Tibial nerve (tissue), 4 donors: ENCODE measurements around the gene GINS3. TPM values are rescaled to one million over a fixed set of nuclear protein-coding genes. Genes with fewer than 3 reads are reported as not detected.

Source experiments
- DNase-seq, 2 donors: peaks; one replicate each; pipeline ENCODE4 v3.0.0-alpha.2; 2019; ENCODE audit warnings: low spot score in 2 of 2
- H3K27ac ChIP-seq, 4 donors: fragments of 200-600 bp; sonication (generic) in 3 of 4; one replicate each; pipeline ENCODE4 v1.5.1; 2017 to 2019; ENCODE audit warnings: mild to moderate bottlenecking in 1 of 4
- H3K27me3 ChIP-seq, 2 donors: fragments of 200-600 bp; sonication (generic) in 1 of 2; one replicate each; pipeline versions ENCODE4 v1.5.1 to v1.6.0; 2017 to 2019
- H3K36me3 ChIP-seq, 3 donors: fragments of 200-600 bp; sonication (generic); one replicate each; pipeline ENCODE4 v1.5.1; 2018 to 2019
- H3K4me1 ChIP-seq, 4 donors: fragments of 200-600 bp; sonication (generic) in 3 of 4; one replicate each; pipeline ENCODE4 v1.5.1; 2017 to 2019
- H3K4me3 ChIP-seq, 4 donors: fragments of 200-600 bp; sonication (generic) in 3 of 4; one replicate each; pipeline ENCODE4 v1.5.1; 2017 to 2019; ENCODE audit warnings: mild to moderate bottlenecking in 1 of 4, moderate library complexity in 1 of 4
- H3K9me3 ChIP-seq, 4 donors: fragments of 200-600 bp; sonication (generic) in 3 of 4; one replicate each; pipeline ENCODE4 v1.5.1; 2017 to 2019
- EP300 ChIP-seq, 2 donors: sonication (generic); formaldehyde crosslinking; IDR thresholded peaks; one replicate each; pipeline ENCODE4 v1.6.1; 2017; ENCODE audit warnings: antibody characterized with exemption in 2 of 2, mild to moderate bottlenecking in 1 of 2
- POLR2A ChIP-seq, 2 donors: fragments of 450-650 bp; IDR thresholded peaks; one replicate each; pipeline ENCODE4 v1.6.1; 2017; ENCODE audit warnings: antibody characterized with exemption in 2 of 2, mild to moderate bottlenecking in 2 of 2, moderate library complexity in 2 of 2
- WGBS, 2 donors: methylation state at CpG; one replicate each; pipeline ENCODE4 v1.1.5; 2018; 5-methylcytosine and 5-hydroxymethylcytosine counted together
- total RNA-seq, 4 donors: library from RNA; depleted of rRNA; stranded (reverse); fragments of >200 nt; gene quantifications; one replicate each; pipeline ENCODE4 v1.1.0, GENCODE V29; 2016
- TF ChIP-seq, protein P1 (sequence below), 5 experiments: fragments of 200-600 bp in 3 of 5; fragments of 450-650 bp in 2 of 5; sonication (generic) in 3 of 5; IDR thresholded peaks; one replicate each; pipeline ENCODE4 v1.5.1; 2016 to 2019; ENCODE audit warnings: antibody characterized with exemption in 5 of 5, mild to moderate bottlenecking in 3 of 5, moderate library complexity in 2 of 5

The GINS3 gene
- total RNA-seq, 4 donors from 2014 or later = 1.5 to 5.7 (median 2.7) TPM

DNA sequence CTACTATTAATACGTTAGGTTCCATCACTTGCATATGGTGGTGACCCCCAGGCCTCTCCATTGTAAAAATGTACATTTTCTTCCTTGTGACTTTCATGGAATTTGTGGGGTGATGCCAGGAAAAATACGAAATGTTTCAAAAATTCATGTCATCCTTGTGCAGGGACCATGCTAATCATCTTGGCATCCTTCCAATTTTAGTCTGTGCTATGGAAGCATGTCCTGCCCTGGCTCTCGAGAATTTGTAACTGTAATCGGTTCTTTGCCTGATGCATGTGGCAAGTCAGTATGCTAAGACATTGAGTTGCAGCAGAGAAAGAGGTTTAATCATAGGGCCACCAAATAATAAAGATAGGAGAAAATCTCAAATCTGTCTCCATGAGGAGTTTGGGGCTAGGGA lies 14.3 kb upstream of the GINS3 start:
- Histone ChIP-seq H3K4me3 (no peak overlapping the region), H3K9me3 (no peaks in the 10 kb centered on the region), H3K27ac (no peak overlapping the region), H3K4me1 (no peaks in the 10 kb centered on the region), H3K27me3 (no peaks in the 10 kb centered on the region), H3K36me3 (no peaks in the 10 kb centered on the region)
- 33 to 34% methylated on average over 4 of the region's 4 CpGs for WGBS, 2 donors
- no peak for TF ChIP-seq POLR2A (IDR thresholded peaks at IDR 0.05)
- no peak for TF ChIP-seq EP300 (IDR thresholded peaks at IDR 0.05)
- TF ChIP-seq, protein P1, sequence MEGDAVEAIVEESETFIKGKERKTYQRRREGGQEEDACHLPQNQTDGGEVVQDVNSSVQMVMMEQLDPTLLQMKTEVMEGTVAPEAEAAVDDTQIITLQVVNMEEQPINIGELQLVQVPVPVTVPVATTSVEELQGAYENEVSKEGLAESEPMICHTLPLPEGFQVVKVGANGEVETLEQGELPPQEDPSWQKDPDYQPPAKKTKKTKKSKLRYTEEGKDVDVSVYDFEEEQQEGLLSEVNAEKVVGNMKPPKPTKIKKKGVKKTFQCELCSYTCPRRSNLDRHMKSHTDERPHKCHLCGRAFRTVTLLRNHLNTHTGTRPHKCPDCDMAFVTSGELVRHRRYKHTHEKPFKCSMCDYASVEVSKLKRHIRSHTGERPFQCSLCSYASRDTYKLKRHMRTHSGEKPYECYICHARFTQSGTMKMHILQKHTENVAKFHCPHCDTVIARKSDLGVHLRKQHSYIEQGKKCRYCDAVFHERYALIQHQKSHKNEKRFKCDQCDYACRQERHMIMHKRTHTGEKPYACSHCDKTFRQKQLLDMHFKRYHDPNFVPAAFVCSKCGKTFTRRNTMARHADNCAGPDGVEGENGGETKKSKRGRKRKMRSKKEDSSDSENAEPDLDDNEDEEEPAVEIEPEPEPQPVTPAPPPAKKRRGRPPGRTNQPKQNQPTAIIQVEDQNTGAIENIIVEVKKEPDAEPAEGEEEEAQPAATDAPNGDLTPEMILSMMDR (IDR thresholded peaks at IDR 0.05) = no peak
- DNase-seq = no peak

DNA sequence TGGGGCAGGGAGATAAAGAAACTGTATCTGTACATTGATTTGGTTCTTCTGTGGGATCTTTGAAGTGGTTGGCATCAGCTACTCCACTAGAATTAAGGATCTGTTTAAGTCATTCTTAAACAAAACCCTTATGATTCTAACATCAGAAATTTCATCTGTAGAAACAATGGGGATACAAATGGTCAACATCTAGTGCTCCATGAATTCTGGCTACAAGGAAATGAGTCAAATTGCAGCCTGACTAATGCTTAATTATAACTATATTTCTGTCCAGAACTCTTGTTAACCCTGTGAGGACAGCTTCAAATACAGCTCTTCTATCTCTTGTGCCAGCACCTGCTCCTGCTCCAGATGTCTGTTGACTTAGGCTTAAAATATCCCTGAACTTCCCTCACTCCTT lies 13.9 kb upstream of the GINS3 start:
- TF ChIP-seq POLR2A (IDR thresholded peaks at IDR 0.05) (no peak), EP300 (IDR thresholded peaks at IDR 0.05) (no peak)
- TF ChIP-seq, protein P1 (IDR thresholded peaks at IDR 0.05) = no peak
- no peak for DNase-seq
- H3K4me3 ChIP-seq = no peak overlapping the region
- no peak overlapping the region for H3K27ac ChIP-seq
- H3K9me3 ChIP-seq = no peaks in the 10 kb centered on the region
- no peaks in the 10 kb centered on the region for H3K36me3 ChIP-seq
- no peaks in the 10 kb centered on the region for H3K27me3 ChIP-seq
- no peaks in the 10 kb centered on the region for H3K4me1 ChIP-seq

DNA sequence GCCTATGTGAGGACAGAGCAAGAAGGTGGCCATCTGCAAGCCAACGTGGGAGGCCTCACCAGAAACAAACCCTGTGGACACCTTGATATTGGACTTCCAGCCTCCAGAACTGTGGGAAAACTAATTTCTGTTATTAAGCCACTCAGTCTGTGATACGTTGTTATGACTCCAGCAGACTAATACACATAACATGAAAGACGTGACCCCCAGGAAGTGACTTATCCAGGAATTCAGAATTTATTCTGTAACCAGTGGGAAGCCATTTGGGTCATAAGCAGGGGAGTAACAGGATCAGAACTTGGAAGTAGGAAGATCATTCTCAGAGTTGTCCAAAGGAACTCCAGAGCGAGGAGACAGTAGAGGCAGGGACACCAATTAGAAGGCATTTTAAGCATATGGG lies 12.5 kb upstream of the GINS3 start:
- TF ChIP-seq POLR2A (IDR thresholded peaks at IDR 0.05) (no peak), EP300 (IDR thresholded peaks at IDR 0.05) (no peak)
- TF ChIP-seq, protein P1 (IDR thresholded peaks at IDR 0.05) = no peak
- Histone ChIP-seq H3K27me3 (no peaks in the 10 kb centered on the region), H3K4me1 (no peaks in the 10 kb centered on the region), H3K4me3 (no peak overlapping the region), H3K27ac (no peak overlapping the region), H3K9me3 (no peaks in the 10 kb centered on the region), H3K36me3 (no peaks in the 10 kb centered on the region)
- 90 to 93% methylated on average over 4 of the region's 4 CpGs for WGBS, 2 donors
- DNase-seq = no peak

DNA sequence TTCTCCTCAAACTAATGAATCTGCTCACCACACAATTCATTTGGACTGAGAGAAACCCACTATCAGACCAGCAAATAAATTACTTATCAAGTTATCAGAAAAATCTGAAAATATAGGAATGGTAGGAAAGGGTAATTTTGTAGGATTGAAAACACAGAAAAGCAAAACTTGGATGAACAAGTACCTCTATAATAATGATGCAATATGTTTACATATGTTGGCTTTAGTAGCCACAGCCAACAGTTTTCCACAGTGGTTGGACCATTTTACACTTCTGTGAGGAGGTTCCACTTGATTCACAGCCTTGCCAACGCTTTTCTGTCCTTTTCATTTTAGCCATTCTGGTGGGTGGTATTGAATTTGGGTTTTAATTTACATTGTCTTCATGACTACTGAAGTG lies 10.6 kb upstream of the GINS3 start:
- DNase-seq = no peak
- WGBS, 2 donors = 61 to 80% methylated on average over 1 of the region's 1 CpG

DNA sequence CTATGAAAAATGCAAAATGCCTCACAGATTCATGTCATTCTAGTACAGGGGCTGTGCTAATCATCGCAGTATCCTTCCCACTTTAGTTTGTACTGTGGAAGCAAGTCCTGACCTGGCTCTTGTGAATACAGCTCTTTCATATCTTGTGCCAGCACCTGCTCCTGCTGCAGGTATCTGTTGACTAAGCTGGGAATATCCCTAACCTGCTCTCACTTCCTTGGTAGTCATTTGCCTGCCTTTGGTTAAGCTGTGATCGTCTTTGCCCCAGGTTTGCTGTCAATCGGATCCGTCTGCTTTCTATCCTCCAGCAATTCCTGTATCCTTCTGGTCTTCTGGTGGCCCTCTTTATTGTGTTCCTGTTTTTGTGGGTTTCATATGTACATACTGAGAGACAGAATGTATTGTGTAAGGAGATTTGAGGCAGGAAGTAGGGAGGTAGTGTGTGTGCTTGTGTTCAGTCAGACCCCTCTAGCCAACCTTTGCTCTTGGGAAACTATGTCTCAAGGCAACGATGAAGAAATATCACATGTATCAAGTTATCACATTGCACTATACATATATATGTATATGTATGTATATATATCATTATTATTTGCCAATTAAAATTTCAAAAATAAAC lies 7.7 kb upstream of the GINS3 start:
- Histone ChIP-seq H3K4me1 (no peaks in the 10 kb centered on the region), H3K9me3 (no peaks in the 10 kb centered on the region), H3K27ac (no peak overlapping the region), H3K36me3 (no peaks in the 10 kb centered on the region), H3K4me3 (no peak overlapping the region), H3K27me3 (peaks cover 0 to 5% of the 10 kb centered on the region in 2 donors)
- no peak for DNase-seq
- TF ChIP-seq EP300 (IDR thresholded peaks at IDR 0.05) = no peak
- TF ChIP-seq POLR2A (IDR thresholded peaks at IDR 0.05) = no peak
- TF ChIP-seq, protein P1 (IDR thresholded peaks at IDR 0.05) = no peak
- 65 to 80% methylated on average over 5 of the region's 5 CpGs for WGBS, 2 donors

More for the DNA sequence above, 10.6 kb upstream of the GINS3 start:
- Histone ChIP-seq H3K4me3 (no peak overlapping the region), H3K27ac (no peak overlapping the region), H3K4me1 (no peaks in the 10 kb centered on the region), H3K36me3 (no peaks in the 10 kb centered on the region), H3K27me3 (peaks cover 0 to 3% of the 10 kb centered on the region in 2 donors), H3K9me3 (no peaks in the 10 kb centered on the region)
- no peak for TF ChIP-seq EP300 (IDR thresholded peaks at IDR 0.05)
- TF ChIP-seq, protein P1 (IDR thresholded peaks at IDR 0.05) = no peak
- no peak for TF ChIP-seq POLR2A (IDR thresholded peaks at IDR 0.05)
